GM18951 (cell line): ENCODE data around the gene NR1D2.

Experiments used
- POLR2A ChIP-seq: IDR thresholded peaks from 4 replicates; pipeline ENCODE4 v1.6.1; 2011; ENCODE audit warnings: mild to moderate bottlenecking; ENCODE audit not compliant: insufficient read length, insufficient read depth; ENCODE audit errors: extremely low read depth
- in situ Hi-C: fragments of 300-500 bp; cut with MboI; formaldehyde crosslinking; loops from one replicate; pipeline ENCODE4 v1.12.0; 2022; ENCODE audit warnings: low sequenced_read_pairs, mixed read lengths, inconsistent platforms; ENCODE audit not compliant: unreplicated experiment

The NR1D2 gene

GRCh38 chr3:23966328-23966727 lies 21.2 kb downstream of the NR1D2 start:
- TF ChIP-seq POLR2A = no peak
- in situ Hi-C loops = no loop called here

GRCh38 chr3:23968463-23969184 lies 23.5 kb downstream of the NR1D2 start:
- TF ChIP-seq POLR2A = no peak
- in situ Hi-C loops = no loop called here

DNA sequence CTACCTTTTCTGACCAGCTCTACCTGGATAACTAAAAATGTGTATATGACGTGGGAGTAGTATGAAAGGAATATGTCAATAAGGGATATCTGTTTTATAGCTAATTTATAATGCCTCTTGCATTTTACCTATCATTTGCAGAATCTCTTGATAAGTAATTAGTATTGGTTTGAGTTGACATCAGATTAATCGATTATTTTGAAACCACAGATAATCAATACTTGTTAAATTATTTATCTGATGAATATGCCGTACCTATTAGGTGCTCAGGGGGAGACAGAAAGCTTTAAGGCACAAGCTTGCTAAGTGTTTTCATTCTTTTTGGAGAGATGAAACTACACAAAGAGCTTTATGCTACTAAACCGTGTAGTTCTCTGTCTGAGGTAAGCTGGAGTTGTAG lies 24.3 kb downstream of the NR1D2 start:
- no peak for TF ChIP-seq POLR2A
- in situ Hi-C loops = no loop called here

DNA sequence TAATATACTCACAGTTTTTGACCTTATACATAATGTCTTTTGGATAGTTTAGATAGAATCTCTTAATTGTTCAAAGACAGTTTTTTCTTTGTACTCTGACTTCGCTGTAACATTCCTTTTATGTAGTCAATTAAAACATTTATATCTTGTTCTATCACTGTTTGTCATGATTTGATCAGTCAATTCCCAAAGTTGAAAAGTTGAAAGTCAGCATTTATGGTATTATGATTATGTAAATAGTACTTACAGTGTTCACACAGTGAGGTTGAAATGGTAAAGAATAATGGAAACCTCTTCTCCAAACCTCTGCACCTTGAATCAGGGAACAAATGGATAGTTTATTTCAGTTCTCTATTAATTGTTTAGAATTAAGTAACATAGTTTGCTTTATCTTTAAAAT lies 26.6 kb downstream of the NR1D2 start:
- TF ChIP-seq POLR2A = no peak
- in situ Hi-C loops = no loop called here

GRCh38 chr3:23976555-23976954 lies 31.5 kb downstream of the NR1D2 start:
- in situ Hi-C loops = no loop called here
- TF ChIP-seq POLR2A = no peak

GRCh38 chr3:23979569-23979968 lies 34.5 kb downstream of the NR1D2 start:
- no peak for TF ChIP-seq POLR2A
- in situ Hi-C loops = no loop called here

DNA sequence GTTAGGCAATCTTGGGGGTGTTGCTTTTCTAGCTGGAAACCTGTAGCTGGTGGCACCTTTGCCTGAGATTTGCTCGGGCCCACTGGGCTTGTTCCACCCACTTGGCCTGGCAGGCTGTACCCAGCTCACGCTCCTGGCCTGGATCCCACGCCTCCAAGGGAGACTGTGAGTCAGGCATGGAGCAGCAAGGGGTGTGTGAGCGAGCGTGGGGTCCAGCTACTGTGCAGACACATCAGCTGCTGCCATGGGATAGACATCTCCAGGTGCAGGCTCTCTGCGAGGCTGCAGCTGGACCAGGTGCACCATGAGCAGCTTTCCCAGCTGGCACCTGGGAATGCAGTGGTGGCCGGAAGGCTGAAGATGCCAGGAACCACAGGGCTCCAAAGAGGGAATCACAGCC lies 36.0 kb downstream of the NR1D2 start:
- no peak for TF ChIP-seq POLR2A
- in situ Hi-C loops = no loop called here

GRCh38 chr3:23981955-23982354 lies 36.9 kb downstream of the NR1D2 start:
- TF ChIP-seq POLR2A = no peak
- in situ Hi-C loops = no loop called here

DNA sequence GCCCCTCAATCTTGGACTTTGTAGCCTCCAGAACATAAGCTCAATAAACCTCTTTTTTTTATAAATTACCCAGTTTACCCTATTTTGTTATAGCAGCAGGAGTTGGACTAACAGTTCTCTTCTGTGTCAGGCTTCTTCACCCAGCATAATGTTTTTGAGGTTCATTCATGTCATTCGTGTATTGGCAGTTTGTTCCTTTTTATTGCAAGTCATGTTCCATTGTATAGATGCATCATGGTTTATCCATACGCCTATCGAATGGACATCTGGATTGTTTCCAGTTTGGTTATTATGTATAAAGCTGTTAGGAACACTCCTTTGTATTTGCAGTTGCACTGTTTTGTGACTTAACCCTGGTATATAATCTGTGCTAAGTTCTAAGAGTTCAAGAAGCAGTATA lies 39.8 kb downstream of the NR1D2 start:
- in situ Hi-C loops = no loop called here

GRCh38 chr3:23985747-23986544 lies 40.9 kb downstream of the NR1D2 start:
- in situ Hi-C loops = no loop called here
- no peak for TF ChIP-seq POLR2A

More for the DNA sequence above, 39.8 kb downstream of the NR1D2 start:
- no peak for TF ChIP-seq POLR2A

DNA sequence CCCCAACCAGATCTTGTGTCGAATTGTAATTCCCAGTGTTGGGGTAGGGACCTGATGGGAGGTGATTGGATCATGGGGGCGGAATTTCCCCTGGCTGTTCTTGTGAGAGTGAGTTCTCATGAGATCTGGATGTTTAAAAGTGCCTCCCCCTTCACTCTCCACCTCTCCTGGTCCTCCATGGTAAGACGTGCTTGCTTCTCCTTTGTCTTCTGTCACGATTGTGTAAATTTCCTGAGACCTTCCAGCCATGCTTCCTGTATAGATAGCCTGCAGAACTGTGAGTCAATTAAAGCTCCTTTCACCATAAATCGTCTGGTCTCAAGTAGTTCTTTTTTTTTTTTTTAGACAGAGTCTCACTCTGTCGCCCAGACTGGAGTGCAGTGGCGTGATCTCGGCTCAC lies 42.3 kb downstream of the NR1D2 start:
- TF ChIP-seq POLR2A = no peak
- in situ Hi-C loops = no loop called here

DNA sequence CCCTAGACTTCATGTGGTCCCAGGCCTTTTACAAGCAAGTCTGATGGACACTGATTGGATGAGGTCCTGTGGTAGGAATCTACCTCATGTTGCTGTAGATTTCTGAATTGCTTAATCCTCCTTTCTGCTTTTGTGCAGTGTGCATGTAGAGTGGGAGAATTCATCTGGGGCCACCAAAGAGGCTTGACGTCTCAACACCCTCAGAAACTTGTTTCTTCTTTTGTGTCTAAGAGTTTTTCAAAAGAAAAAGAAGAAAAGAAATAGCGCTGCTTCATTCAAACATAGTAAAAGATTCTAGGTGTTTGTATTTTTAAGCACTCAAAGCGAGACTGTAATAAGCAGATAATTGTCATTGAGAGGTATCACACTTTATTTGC lies 46.2 kb downstream of the NR1D2 start:
- in situ Hi-C loops = no loop called here
- no peak for TF ChIP-seq POLR2A

- TF ChIP-seq POLR2A = no peak
- in situ Hi-C loops = no loop called here
Measured at GRCh38 chr3:23991683-23992628, 46.9 kb downstream of the NR1D2 start.

DNA sequence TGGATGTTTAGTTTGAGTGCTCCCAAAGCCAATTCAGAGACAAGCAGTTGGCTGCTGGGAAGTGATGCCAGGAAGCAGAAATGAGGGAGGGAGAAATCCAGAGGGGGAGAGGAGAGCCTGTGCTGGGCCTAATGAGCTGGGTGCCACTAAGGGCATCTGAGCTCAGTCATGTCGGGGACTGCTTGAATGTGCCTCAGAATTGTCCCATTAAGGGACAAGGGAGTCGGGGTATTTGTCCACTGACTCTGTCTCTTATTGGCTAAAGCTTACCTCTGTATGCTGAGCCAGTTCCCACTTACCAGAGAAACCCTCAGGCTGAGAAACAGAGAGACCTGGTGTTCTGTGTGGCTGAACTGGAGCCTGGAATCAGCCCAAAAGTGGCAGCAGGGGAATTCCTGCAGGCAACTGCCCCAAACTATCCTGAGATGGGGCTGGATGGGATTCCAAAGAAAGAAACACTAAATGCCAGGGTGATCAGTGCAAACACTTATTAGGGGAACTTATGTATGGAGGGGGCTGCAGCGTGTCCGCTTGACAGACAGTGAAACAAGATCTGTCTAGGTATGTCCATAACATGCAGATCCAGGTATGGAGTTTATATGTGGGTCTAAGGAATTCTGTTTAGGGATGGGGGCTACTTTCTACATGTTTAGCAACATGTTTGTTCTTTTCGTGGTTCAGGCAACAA lies 48.6 kb downstream of the NR1D2 start:
- in situ Hi-C loops = no loop called here
- TF ChIP-seq POLR2A = no peak
